Sigmoid colon (tissue), 4 donors: Measurements from ENCODE around the gene THEMIS.

Experiments
- CTCF ChIP-seq, 4 experiments: fragments of 450-650 bp in 3 of 4; fragments of 200-600 bp in 1 of 4; IDR thresholded peaks; one replicate each; pipeline ENCODE4 v1.5.1; 2016 to 2019; ENCODE audit warnings: antibody characterized with exemption in 4 of 4, mild to moderate bottlenecking in 3 of 4, moderate library complexity in 2 of 4
- EP300 ChIP-seq, 4 donors: sonication (generic); formaldehyde crosslinking; IDR thresholded peaks; one replicate each; pipeline ENCODE4 v1.6.1; 2017; ENCODE audit warnings: antibody characterized with exemption in 4 of 4
- POLR2A ChIP-seq, 2 donors: fragments of 450-650 bp; IDR thresholded peaks; one replicate each; pipeline ENCODE4 v1.6.1; 2016; ENCODE audit warnings: antibody characterized with exemption in 2 of 2, mild to moderate bottlenecking in 2 of 2, moderate library complexity in 2 of 2

GRCh38 chr6:127937747-127938146, 36.9 kb upstream of the THEMIS start:
- TF ChIP-seq CTCF (IDR thresholded peaks at IDR 0.05) (no peak), POLR2A (IDR thresholded peaks at IDR 0.05) (no peak), EP300 (IDR thresholded peaks at IDR 0.05) (no peak)
